ENCODE results near the gene EDEM2.
"Not testable (repeated sequence)": the region's sequence is repeated elsewhere in the genome, so short reads cannot be mapped to it uniquely, and the experiment has no call there.

The EDEM2 gene

DNA sequence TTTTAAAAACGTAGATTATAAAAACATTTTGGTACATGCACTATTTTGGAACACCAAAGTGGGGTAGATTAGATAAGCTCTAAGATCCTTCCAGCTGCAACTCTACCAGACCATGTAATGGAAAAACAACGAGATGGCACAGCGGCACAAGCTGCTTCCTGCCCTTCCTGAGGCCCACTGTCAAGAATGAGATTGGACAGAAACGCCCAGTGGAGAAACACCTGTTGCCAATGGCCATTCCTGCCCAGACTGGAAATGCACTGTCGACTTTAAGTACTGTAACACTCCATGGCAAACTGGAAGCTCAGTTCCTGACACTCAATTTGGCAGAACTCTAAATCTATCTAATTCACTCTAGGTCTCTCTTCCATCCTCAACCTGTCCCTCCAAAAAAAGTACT, 21.4 kb downstream of the EDEM2 start:
- DNase-seq (no peak), ATAC-seq (no peak)

GRCh38 chr20:35122756-35123405, 24.3 kb downstream of the EDEM2 start:
- DNase-seq (no peak), ATAC-seq (no peak)

DNA sequence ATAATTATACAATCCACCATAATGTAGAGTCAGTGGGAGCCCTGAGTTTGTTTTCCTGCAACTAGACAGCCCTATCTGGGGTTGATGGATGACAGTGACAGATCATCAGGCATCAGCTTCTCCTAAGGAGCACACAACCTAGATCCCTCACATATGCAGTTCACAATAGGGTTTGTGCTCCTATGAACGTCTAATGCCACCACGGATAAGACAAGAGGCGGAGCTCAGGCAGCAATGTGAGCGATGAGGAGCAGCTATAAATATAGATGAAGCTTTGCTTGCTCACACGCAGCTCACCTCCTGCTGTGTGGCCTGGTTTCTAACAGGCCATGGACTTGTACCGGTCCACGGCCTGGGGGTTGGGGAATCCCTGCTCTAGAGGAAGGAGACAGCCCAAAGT, 25.9 kb downstream of the EDEM2 start:
- DNase-seq (no peak), ATAC-seq (no peak)

DNA sequence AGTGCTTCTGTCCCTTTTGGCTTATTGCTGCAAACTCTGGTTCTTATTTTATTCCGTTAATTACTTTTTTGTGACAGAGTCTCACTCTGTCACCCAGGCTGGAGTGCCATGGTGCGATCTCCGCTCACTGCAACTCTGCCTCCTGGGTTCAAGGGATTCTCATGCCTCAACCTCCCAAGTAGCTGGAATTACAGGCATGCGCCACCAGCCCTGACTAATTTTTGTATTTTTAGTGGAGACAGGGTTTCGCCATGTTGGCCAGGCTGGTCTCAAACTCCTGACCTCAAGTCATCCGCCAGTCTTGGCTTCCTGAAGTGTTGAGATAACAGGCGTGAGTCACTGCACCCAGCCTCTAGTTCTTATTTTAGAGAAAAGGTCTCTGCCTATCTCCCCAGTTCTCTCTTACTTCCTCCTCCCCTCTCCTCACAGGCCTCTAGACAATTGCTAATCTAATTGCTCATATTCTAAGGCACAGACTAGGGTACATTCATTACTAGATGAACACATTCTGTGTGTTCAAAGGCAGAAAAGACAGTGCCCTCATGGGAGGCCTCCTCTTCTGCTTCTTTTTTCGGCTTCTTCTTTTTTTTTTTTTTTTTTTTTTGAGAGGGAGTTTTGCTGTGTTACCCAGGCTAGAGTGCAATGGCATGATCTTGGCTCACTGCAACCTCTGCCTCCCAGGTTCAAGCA, 27.0 kb downstream of the EDEM2 start:
- ATAC-seq (peak; percentile 43), DNase-seq (no peak)

DNA sequence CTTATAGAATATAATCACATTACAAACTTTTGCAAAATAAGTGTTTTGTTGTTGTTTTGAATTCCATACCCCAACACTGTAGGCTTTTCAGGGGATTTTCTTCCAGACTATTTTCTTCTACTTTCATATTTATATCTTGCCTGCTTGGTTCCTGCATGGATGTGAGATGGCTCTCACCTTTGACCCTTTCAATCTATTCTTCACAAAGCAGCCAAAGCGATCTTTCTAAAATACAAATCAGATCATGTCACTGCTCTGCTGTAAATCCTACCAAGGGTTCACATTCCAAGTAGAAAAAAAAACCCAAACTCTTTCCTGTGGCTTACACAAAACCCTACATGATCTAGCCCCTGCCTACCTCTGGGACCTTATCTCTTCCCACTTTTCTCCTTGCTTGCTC, 29.5 kb downstream of the EDEM2 start:
- DNase-seq, result no peak
- no peak for ATAC-seq

DNA sequence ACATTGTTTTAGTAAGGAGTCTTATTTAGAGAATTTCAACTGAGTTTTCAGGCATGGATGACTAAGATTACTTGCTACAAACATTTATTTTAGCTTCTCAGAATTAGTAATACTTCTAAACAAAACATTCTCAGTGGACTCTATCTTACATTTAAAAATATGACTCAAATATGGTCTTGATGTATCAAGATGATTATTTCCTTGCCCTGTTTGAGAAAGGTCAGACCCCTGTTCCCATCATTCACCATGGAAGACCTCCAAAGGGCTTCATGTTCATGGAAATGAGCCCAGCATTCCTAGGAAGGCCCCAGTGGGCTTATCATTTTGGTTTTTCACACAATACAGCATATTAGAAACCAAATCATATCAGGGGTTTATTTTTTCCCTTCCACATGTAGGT, 29.9 kb downstream of the EDEM2 start:
- no peak for DNase-seq
- no peak for ATAC-seq

DNA sequence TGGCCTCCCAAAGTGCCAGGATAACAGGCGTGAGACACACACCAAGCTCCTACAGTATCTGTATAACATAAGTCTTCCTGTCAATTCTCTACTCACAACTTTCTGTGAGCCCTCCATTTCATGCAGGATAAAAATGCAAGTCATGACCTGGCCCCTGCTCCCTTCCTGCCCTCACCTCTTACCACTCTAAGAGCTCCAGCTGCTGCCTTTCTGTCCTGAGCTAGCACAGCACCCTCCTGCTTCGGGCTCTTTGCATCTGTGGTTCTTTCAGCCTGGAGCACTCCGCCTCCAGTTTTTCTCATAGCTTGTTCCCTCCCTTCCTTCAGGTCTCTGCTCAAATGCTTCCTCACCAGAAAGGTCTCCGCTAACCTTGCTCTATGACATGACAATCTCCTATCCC, 30.9 kb downstream of the EDEM2 start:
- no peak for DNase-seq
- ATAC-seq, result no peak

GRCh38 chr20:35115606-35116005, 31.5 kb downstream of the EDEM2 start:
- no peak for ATAC-seq
- no peak for DNase-seq

DNA sequence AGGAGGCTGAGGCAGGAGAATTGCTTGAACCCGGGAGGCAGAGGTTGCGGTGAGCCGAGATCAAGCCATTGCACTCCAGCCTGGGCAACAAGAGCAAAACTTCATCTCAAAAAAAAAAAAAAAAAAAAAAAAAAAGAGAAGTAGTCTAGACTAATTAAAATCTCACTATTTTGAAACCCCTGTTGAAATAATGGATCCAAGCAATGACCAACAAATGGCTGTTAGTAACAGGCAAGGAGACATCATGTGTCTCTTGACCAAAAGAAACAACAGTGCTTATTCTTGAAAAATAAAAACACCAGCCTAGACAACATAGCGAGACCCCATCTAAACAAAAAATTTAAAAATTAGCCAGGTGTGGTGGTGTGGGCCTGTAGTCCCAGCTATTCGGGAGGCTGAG, 34.9 kb downstream of the EDEM2 start:
- ATAC-seq, DNase-seq: not testable (repeated sequence)

GRCh38 chr20:35111141-35111888, 35.8 kb downstream of the EDEM2 start:
- no peak for ATAC-seq
- DNase-seq, result no peak

DNA sequence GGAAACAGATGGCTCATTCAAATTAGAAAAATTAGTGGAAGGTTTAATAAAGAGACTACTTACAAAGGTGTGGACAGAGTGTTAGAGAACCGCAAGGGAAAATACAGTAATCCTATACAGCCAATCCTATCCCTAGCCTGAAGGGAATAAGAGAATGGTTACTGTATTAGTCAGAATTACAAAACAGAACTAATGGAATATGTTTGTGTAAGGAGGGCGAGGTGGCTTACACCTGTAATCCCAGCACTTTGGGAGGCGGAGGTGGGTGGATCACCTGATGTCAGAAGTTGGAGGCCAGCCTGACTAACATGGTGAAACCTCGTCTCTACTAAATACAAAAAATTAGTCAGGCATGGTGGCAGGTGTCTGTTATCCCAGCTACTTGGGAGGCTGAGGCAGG, 38.2 kb downstream of the EDEM2 start:
- ATAC-seq, result no peak
- no peak for DNase-seq

DNA sequence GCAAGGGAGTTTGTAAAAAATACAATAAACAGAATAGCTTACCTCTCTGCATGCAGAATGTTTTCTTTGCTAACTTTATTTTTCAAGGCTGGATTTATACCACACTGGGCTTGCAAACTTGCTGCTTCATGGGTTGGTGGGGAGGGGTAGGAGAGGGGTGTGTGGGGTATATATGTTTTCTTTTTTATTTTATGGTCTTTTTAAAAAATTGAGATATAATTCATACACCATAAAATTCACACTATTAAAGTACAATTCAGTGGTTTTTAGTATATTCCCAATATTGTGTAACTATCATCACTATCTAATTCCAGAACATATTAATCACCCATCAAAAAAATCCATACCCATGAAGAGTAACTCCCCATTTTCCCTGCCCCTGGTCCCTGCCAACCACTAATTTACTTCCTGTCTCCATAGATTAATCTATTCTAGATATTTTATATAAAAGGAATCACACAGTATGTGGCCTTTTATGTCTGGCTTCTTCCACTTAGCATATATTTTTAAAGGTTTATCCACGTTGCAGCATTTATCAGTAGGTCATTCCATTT, 40.2 kb downstream of the EDEM2 start:
- ATAC-seq (no peak), DNase-seq (no peak)

DNA sequence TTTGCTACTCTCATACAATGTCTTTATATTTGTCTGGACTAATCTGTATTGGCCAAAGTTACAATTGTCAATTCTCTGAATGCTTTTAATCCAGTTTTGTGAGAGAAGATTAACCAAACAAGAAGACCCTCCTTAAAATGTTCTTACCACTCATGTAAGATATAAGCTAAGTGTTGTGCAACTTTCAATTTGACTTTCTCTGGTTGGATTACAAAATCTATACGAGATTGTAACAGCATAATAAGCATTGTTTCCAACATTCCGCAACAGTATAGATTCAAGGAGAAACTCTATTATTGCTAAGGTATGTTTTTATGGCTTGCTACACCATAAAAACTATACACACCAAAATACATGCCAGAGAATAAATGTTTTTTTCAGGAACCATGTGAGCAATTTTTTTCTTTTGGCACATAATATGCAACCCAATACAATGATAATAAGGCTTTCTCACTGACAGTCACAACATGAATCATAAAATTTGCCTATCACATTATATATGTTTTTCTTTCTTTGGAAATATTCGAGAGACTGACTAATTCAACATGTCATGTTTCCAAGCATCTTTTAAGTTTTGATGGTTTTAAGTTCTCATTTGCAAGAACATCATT, 42.3 kb downstream of the EDEM2 start:
- ATAC-seq (no peak), DNase-seq (no peak)

DNA sequence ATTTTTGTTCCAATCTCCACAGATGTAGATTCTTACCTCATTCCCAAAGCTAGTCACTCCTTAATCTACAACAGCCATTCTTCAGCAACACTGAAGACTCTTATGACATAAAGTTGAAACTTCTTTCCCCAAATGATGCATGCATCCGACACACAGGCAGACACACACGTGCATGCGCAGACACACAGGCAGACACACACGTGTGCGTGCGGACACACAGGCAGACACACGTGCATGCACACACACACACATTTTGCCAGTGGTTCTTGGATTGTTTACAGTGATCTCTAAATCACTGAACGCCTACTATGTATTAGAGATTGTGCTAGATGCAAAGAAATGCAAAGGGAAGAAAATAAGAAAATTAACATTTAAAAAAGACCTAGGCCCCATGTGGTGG, 45.5 kb downstream of the EDEM2 start:
- ATAC-seq (no peak), DNase-seq (no peak)

GRCh38 chr20:35093267-35093884, 53.8 kb downstream of the EDEM2 start:
- ATAC-seq, result peak; percentile 44
- DNase-seq, result peak; percentile 31

GRCh38 chr20:35092524-35093266, 54.4 kb downstream of the EDEM2 start, which contains the start of gene TRPC4AP:
TSS of gene TRPC4AP (minus strand) at chr20:35092807. CDS start at chr20:35092781, 26 bp downstream.
- ATAC-seq, result peak; percentile 94
- peak; percentile 90 for DNase-seq

DNA sequence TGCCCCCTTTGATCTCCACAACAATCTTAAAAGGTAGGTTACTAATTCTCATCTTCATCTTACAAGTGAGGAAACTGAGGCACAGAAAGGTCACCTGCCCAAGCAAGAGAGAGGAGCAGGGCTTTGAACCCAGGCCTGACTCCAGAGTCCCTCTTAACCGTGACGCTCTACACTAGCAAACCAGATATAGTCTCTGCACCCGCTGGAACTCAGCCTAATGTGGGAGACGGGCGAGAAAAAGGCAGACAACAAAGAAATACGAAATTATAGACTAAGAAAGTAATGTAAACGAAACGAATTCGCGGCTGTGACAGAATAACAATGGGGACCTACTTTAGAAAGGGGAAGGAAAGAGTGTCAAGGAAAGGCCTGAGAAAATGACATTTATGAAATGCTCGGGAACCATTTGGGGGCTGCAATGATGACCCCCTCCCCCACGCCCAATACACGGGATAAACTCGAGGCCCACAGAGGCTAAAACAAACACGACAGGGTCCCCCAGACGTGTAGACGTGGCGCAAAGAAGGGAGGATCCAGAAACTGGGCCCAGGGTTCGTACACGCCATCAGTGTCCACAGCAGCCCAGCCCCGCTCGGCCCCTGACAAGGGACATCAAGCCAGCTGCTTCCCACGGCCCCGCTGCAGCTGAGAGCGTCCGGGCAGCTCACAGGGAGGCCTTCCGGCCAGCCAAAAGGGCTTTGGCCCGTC, 55.2 kb downstream of the EDEM2 start:
- ATAC-seq (peak; percentile 0), DNase-seq (no peak)

DNA sequence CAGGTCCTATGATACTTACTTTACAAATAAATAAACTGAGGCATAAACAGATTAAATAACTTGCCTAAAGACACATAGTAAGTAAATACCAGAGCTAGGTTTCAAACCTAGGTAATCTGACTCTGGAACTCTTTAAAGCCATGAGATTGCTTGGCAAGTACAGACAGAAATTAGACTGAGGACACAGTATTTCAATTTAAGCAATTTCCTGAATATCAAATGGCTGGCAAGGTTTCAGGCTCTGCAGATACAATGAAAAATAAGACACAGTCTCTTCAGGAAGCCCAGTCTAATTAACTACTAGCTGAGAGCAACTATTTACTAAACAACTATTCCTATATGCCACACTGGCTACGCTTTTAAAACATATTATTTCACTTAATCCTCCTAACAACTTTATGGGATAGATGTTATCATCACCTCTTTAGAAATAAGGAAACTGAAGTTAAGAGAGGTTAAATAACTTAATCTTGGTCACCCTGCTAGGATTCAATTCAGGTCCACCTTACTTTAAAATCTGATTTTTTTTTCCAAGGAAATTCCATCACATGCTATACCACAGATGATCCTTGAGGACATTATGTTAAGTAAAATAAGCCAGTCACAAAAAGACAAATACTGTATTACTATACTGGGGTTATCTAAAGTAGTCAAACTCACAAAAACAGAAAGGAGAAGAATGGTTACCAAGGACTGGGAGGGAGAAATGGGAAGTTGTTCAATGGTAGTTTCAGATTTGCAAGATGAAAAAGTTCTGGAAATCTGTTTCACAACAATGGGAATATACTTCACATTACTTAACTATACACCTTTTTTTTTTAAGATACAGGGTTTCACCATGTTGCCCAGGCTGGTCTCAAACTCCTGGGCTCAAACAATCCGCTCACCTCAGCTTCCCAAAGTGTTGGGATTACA, 58.6 kb downstream of the EDEM2 start:
- no peak for ATAC-seq
- DNase-seq, result no peak

DNA sequence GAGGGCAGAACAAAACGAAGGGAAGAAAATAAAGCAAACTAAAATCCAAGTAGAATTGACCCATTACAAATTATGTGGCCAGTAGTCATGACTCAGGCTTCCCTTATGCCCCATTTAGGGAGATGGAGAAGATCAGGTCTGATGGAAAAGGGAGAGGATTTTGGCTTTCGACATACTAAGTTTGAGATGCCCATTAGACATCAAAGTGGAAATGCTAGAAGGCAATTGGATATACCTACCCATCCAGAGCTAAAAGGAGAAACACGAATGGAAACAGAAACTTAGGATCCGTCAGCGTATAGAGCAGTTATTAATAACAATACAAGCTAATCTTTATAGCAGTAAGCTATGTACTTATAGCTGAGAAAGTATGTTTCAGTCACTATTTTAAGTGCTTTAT, 59.3 kb downstream of the EDEM2 start:
- ATAC-seq (no peak), DNase-seq (no peak)

DNA sequence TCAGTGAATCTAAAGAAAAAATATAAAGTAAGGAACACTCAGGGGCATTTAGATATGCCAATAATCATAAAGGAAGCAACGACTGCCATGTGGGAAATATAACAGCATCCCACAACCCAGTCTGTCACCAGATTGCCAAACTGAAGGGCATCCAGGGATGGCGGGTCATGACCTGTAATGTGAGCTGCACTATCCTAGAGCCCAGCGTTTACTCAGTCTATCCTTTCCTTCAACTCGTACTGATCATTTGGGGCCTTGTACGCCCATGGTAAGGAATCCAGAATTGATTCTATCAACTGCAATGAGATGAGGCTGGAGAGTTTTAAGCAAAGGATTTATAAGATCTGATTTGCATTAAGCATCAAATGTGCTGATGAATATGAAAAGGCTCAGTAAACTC, 59.8 kb downstream of the EDEM2 start:
- no peak for ATAC-seq
- DNase-seq, result no peak

All from stimulated activated naive CD8-positive, alpha-beta T cell treated with anti-CD3 and anti-CD28 coated beads, Interleukin-15, Interleukin-2, amounts not matched to agents 100 U/mL and 50 U/mL, for 24 hours (primary cell).